PFSK-1 (cell line): ENCODE data around the gene STMN1.

ENCODE experiments used
- POLR2AphosphoS5 ChIP-seq: IDR thresholded peaks from 2 replicates; pipeline ENCODE4 v1.6.1; 2012; ENCODE audit warnings: low read depth, mild to moderate bottlenecking, control low read depth, low read length, moderate library complexity
- REST ChIP-seq, 2 experiments: IDR thresholded peaks; 2 replicates each; pipeline versions ENCODE4 v1.6.1 to v1.8.0; 2011 to 2012; ENCODE audit warnings: low read depth in 2 of 2, low read length in 2 of 2, control low read depth in 1 of 2, inconsistent platforms in 1 of 2, mild to moderate bottlenecking in 1 of 2, moderate library complexity in 1 of 2; ENCODE audit not compliant: insufficient read depth in 1 of 2
- SIN3A ChIP-seq: IDR thresholded peaks from 2 replicates; pipeline ENCODE4 v1.6.1; 2012; ENCODE audit warnings: mild to moderate bottlenecking, low read length, moderate library complexity, borderline replicate concordance; ENCODE audit not compliant: insufficient read depth

GRCh38 chr1:25913206-25913605, 7.0 kb upstream of the STMN1 start:
- TF ChIP-seq POLR2AphosphoS5 (no peak), SIN3A (no peak), REST (IDR thresholded peaks at IDR 0.05; ENCODE audit: insufficient read depth in 1 of 2, low read depth in 2 of 2, low read length in 2 of 2) (no peak)
